Type B pancreatic cell (in vitro differentiated cells): ENCODE measurements around the gene POLR2B. TPM values are rescaled to one million over a fixed set of nuclear protein-coding genes. Genes with fewer than 3 reads are reported as not detected.

Experiments used
- DNase-seq: peaks from one replicate; pipeline ENCODE4 v3.0.0; 2021; ENCODE audit warnings: mixed read lengths; ENCODE audit not compliant: unreplicated experiment; ENCODE audit errors: extremely low spot score
- H3K27ac Mint-ChIP-seq: 2 replicates; pipeline ENCODE4 v1.8.0; 2021; ENCODE audit warnings: mild to moderate bottlenecking, mixed read lengths
- H3K27me3 Mint-ChIP-seq: 2 replicates; pipeline ENCODE4 v1.8.0; 2021; ENCODE audit warnings: mixed read lengths
- H3K36me3 Mint-ChIP-seq: 2 replicates; pipeline ENCODE4 v1.8.0; 2021; ENCODE audit warnings: mixed read lengths
- H3K4me1 Mint-ChIP-seq: one replicate; pipeline ENCODE4 v1.8.0; 2021; ENCODE audit warnings: mixed read lengths; ENCODE audit not compliant: unreplicated experiment
- H3K4me3 Mint-ChIP-seq: 2 replicates; pipeline ENCODE4 v1.8.0; 2021; ENCODE audit warnings: mild to moderate bottlenecking, mixed read lengths
- H3K9me3 Mint-ChIP-seq: 2 replicates; pipeline ENCODE4 v1.8.0; 2021; ENCODE audit warnings: mixed read lengths
- CTCF ChIP-seq: fragments of 200-600 bp; sonication (generic); conservative IDR thresholded peaks from 2 replicates; pipeline ENCODE4 v1.5.0; 2021; ENCODE audit warnings: antibody characterized with exemption, mild to moderate bottlenecking
- total RNA-seq: library from RNA; stranded (reverse); gene quantifications from 2 replicates; pipeline ENCODE4 v1.2.1, GENCODE V29; 2021; ENCODE audit warnings: low replicate concordance

Gene POLR2B
- total RNA-seq, 1 donor from 2014 or later, result 117 TPM

- no peak for DNase-seq
- Mint-ChIP-seq H3K4me1 (peaks cover 54% of the 10 kb centered on the region), H3K36me3 (peaks cover 3% of the 10 kb centered on the region), H3K27me3 (no peaks in the 10 kb centered on the region), H3K4me3 (peak overlapping the region; percentile 72), H3K9me3 (no peaks in the 10 kb centered on the region), H3K27ac (peak overlapping the region; percentile 84)
- no peak for TF ChIP-seq CTCF
Measured at GRCh38 chr4:57077550-57078343, 99.1 kb downstream of the POLR2B start.

- peaks cover 54% of the 10 kb centered on the region for H3K4me1 Mint-ChIP-seq
Measured at GRCh38 chr4:57078685-57079521, 100.2 kb downstream of the POLR2B start.

More at GRCh38 chr4:57078685-57079521, 100.2 kb downstream of the POLR2B start:
- no peak for TF ChIP-seq CTCF
- DNase-seq, result no peak
- Mint-ChIP-seq H3K27me3 (no peaks in the 10 kb centered on the region), H3K27ac (peak overlapping the region; percentile 84), H3K36me3 (peaks cover 3% of the 10 kb centered on the region), H3K4me3 (peak overlapping the region; percentile 72), H3K9me3 (no peaks in the 10 kb centered on the region)

Other genes starting within 250 kb of the POLR2B start
- 0.87 and 4.6 TPM in 2 replicates for gene SPINK2, start 157.2 kb upstream of the POLR2B start, total RNA-seq
- 48.5 and 66.2 TPM in 2 replicates for gene REST, start 71.0 kb upstream of the POLR2B start, total RNA-seq
- gene NOA1, start 1.3 kb upstream of the POLR2B start, total RNA-seq, result 21.1 and 23.2 TPM in 2 replicates
- gene IGFBP7, start 131.5 kb downstream of the POLR2B start, total RNA-seq, result 63.0 and 108 TPM in 2 replicates